Measurements from ENCODE around the gene STRN3. TPM values are rescaled to one million over a fixed set of nuclear protein-coding genes. Genes with fewer than 3 reads are reported as not detected.
"Not testable (repeated sequence)": the region's sequence is repeated elsewhere in the genome, so short reads cannot be mapped to it uniquely, and the experiment has no call there.

STRN3 gene
- total RNA-seq (27.1 TPM), polyA plus RNA-seq (1 to 10 TPM; 3.5 to 6.2 (median 4.0) TPM)

- Mint-ChIP-seq H3K36me3 (peaks cover 5% of the 10 kb centered on the region), H3K9me3 (no peaks in the 10 kb centered on the region), H3K27ac (peak within 1 kb of the TSS; percentile 95 to 98 (median 97)), H3K4me1 (peaks cover 41 to 61% (median 53%) of the 10 kb centered on the region in 4 donors), H3K27me3 (no peaks in the 10 kb centered on the region), H3K4me3 (peak within 1 kb of the TSS; percentile 97 to 99 (median 99))
- Histone ChIP-seq H3K4me3 (ENCODE audit: low read depth, low read length) (peak within 1 kb of the TSS; percentile 97), H3K9me3 (ENCODE audit: control insufficient read depth in 2 of 2, low read length in 2 of 2) (no peaks in the 10 kb centered on the region), H3K27me3 (ENCODE audit: control insufficient read depth, insufficient read depth, low read length) (no peaks in the 10 kb centered on the region), H3K36me3 (ENCODE audit: control insufficient read depth, insufficient read depth, low read length) (no peaks in the 10 kb centered on the region), H3K4me1 (ENCODE audit: control insufficient read depth, insufficient read depth, low read length, poor library complexity, severe bottlenecking) (peaks cover 24% of the 10 kb centered on the region), H3K27ac (ENCODE audit: insufficient read depth, low read length, poor library complexity, severe bottlenecking) (peak within 1 kb of the TSS; percentile 90)
- peak in 1 of 2 donors; percentile 0 for ATAC-seq (ENCODE audit: low read depth in 2 of 2)
- DNase-seq = no peak
Observed at GRCh38 chr14:31026077-31026449, at the start of gene STRN3. TSS of gene STRN3 (minus strand) at chr14:31026379. CDS start at chr14:31026185, 194 bp downstream.

GRCh38 chr14:31075144-31075543 is 49.0 kb upstream of the STRN3 start:
- H3K27me3 ChIP-seq (ENCODE audit: control insufficient read depth, insufficient read depth, low read length) = no peaks in the 10 kb centered on the region
- Mint-ChIP-seq H3K9me3 (peaks cover 0 to 5% (median 3%) of the 10 kb centered on the region in 7 donors), H3K4me3 (no peak overlapping the region), H3K4me1 (peaks cover 0 to 7% (median 2%) of the 10 kb centered on the region in 4 donors), H3K36me3 (peaks cover 30% of the 10 kb centered on the region), H3K27ac (peak overlapping the region in 1 of 3 donors; percentile 9), H3K27me3 (no peaks in the 10 kb centered on the region)
- ATAC-seq (ENCODE audit: low read depth in 2 of 2) (no peak), DNase-seq (no peak)
- H3K36me3 ChIP-seq (ENCODE audit: control insufficient read depth, insufficient read depth, low read length) = peaks cover 9% of the 10 kb centered on the region
- no peak overlapping the region for H3K4me3 ChIP-seq (ENCODE audit: low read depth, low read length)
- H3K4me1 ChIP-seq (ENCODE audit: control insufficient read depth, insufficient read depth, low read length, poor library complexity, severe bottlenecking) = no peaks in the 10 kb centered on the region
- no peak overlapping the region for H3K27ac ChIP-seq (ENCODE audit: insufficient read depth, low read length, poor library complexity, severe bottlenecking)
- H3K9me3 ChIP-seq (ENCODE audit: control insufficient read depth in 2 of 2, low read length in 2 of 2) = no peaks in the 10 kb centered on the region

- no peak overlapping the region for H3K4me3 ChIP-seq (ENCODE audit: low read depth, low read length)
- H3K27ac Mint-ChIP-seq = no peak overlapping the region
Observed at GRCh38 chr14:31071151-31071550, 45.0 kb upstream of the STRN3 start.

GRCh38 chr14:31070431-31070830 is 44.3 kb upstream of the STRN3 start:
- no peaks in the 10 kb centered on the region for H3K4me1 ChIP-seq (ENCODE audit: control insufficient read depth, insufficient read depth, low read length, poor library complexity, severe bottlenecking)
- no peaks in the 10 kb centered on the region for H3K9me3 ChIP-seq (ENCODE audit: control insufficient read depth in 2 of 2, low read length in 2 of 2)
- no peaks in the 10 kb centered on the region for H3K27me3 ChIP-seq (ENCODE audit: control insufficient read depth, insufficient read depth, low read length)
- Mint-ChIP-seq H3K27me3 (no peaks in the 10 kb centered on the region), H3K27ac (no peak overlapping the region), H3K36me3 (peaks cover 36% of the 10 kb centered on the region), H3K4me3 (no peak overlapping the region), H3K4me1 (peaks cover 0 to 13% (median 3%) of the 10 kb centered on the region in 4 donors), H3K9me3 (peaks cover 0 to 5% (median 2%) of the 10 kb centered on the region in 7 donors)
- H3K27ac ChIP-seq (ENCODE audit: insufficient read depth, low read length, poor library complexity, severe bottlenecking) = no peak overlapping the region
- DNase-seq (no peak), ATAC-seq (ENCODE audit: low read depth in 2 of 2) (no peak)
- no peak overlapping the region for H3K4me3 ChIP-seq (ENCODE audit: low read depth, low read length)
- H3K36me3 ChIP-seq (ENCODE audit: control insufficient read depth, insufficient read depth, low read length) = peaks cover 23% of the 10 kb centered on the region

More at GRCh38 chr14:31071151-31071550, 45.0 kb upstream of the STRN3 start:
- Mint-ChIP-seq H3K4me1 (peaks cover 0 to 10% (median 3%) of the 10 kb centered on the region in 4 donors), H3K4me3 (no peak overlapping the region), H3K36me3 (peaks cover 38% of the 10 kb centered on the region), H3K27me3 (no peaks in the 10 kb centered on the region), H3K9me3 (peaks cover 0 to 5% (median 2%) of the 10 kb centered on the region in 7 donors)
- Histone ChIP-seq H3K4me1 (ENCODE audit: control insufficient read depth, insufficient read depth, low read length, poor library complexity, severe bottlenecking) (no peaks in the 10 kb centered on the region), H3K9me3 (ENCODE audit: control insufficient read depth in 2 of 2, low read length in 2 of 2) (no peaks in the 10 kb centered on the region), H3K36me3 (ENCODE audit: control insufficient read depth, insufficient read depth, low read length) (peaks cover 22% of the 10 kb centered on the region), H3K27ac (ENCODE audit: insufficient read depth, low read length, poor library complexity, severe bottlenecking) (no peak overlapping the region), H3K27me3 (ENCODE audit: control insufficient read depth, insufficient read depth, low read length) (no peaks in the 10 kb centered on the region)
- ATAC-seq (ENCODE audit: low read depth in 2 of 2) = no peak
- DNase-seq = no peak

- DNase-seq (no peak), ATAC-seq (ENCODE audit: low read depth in 2 of 2) (no peak)
- Mint-ChIP-seq H3K4me1 (peaks cover 0 to 13% (median 1%) of the 10 kb centered on the region in 4 donors), H3K4me3 (no peak overlapping the region), H3K9me3 (no peaks in the 10 kb centered on the region), H3K36me3 (peaks cover 30% of the 10 kb centered on the region), H3K27me3 (no peaks in the 10 kb centered on the region), H3K27ac (no peak overlapping the region)
- H3K4me1 ChIP-seq (ENCODE audit: control insufficient read depth, insufficient read depth, low read length, poor library complexity, severe bottlenecking) = no peaks in the 10 kb centered on the region
- no peaks in the 10 kb centered on the region for H3K27me3 ChIP-seq (ENCODE audit: control insufficient read depth, insufficient read depth, low read length)
- no peak overlapping the region for H3K27ac ChIP-seq (ENCODE audit: insufficient read depth, low read length, poor library complexity, severe bottlenecking)
- no peaks in the 10 kb centered on the region for H3K9me3 ChIP-seq (ENCODE audit: control insufficient read depth in 2 of 2, low read length in 2 of 2)
- H3K4me3 ChIP-seq (ENCODE audit: low read depth, low read length) = no peak overlapping the region
- H3K36me3 ChIP-seq (ENCODE audit: control insufficient read depth, insufficient read depth, low read length) = peaks cover 20% of the 10 kb centered on the region
Observed at GRCh38 chr14:31069343-31069742, 43.2 kb upstream of the STRN3 start.

- Mint-ChIP-seq H3K9me3 (no peaks in the 10 kb centered on the region), H3K27me3 (no peaks in the 10 kb centered on the region), H3K36me3 (peaks cover 30% of the 10 kb centered on the region), H3K27ac (no peak overlapping the region), H3K4me1 (peaks cover 0 to 13% (median 1%) of the 10 kb centered on the region in 4 donors), H3K4me3 (no peak overlapping the region)
- ATAC-seq (ENCODE audit: low read depth in 2 of 2) (no peak), DNase-seq (no peak)
- H3K9me3 ChIP-seq (ENCODE audit: control insufficient read depth in 2 of 2, low read length in 2 of 2) = no peaks in the 10 kb centered on the region
- no peak overlapping the region for H3K27ac ChIP-seq (ENCODE audit: insufficient read depth, low read length, poor library complexity, severe bottlenecking)
- H3K4me3 ChIP-seq (ENCODE audit: low read depth, low read length) = no peak overlapping the region
- H3K27me3 ChIP-seq (ENCODE audit: control insufficient read depth, insufficient read depth, low read length) = no peaks in the 10 kb centered on the region
- peaks cover 18% of the 10 kb centered on the region for H3K36me3 ChIP-seq (ENCODE audit: control insufficient read depth, insufficient read depth, low read length)
- no peaks in the 10 kb centered on the region for H3K4me1 ChIP-seq (ENCODE audit: control insufficient read depth, insufficient read depth, low read length, poor library complexity, severe bottlenecking)
Observed at GRCh38 chr14:31068235-31068634, 42.1 kb upstream of the STRN3 start.

- H3K4me1 Mint-ChIP-seq = peaks cover 9 to 19% (median 11%) of the 10 kb centered on the region in 4 donors
- H3K36me3 Mint-ChIP-seq = peaks cover 14% of the 10 kb centered on the region
- not testable (repeated sequence) for H3K9me3 Mint-ChIP-seq; H3K27me3 ChIP-seq (ENCODE audit: control insufficient read depth, insufficient read depth, low read length); H3K27me3 Mint-ChIP-seq; H3K4me3 ChIP-seq (ENCODE audit: low read depth, low read length); DNase-seq; H3K36me3 ChIP-seq (ENCODE audit: control insufficient read depth, insufficient read depth, low read length); H3K27ac ChIP-seq (ENCODE audit: insufficient read depth, low read length, poor library complexity, severe bottlenecking); H3K9me3 ChIP-seq (ENCODE audit: control insufficient read depth in 2 of 2, low read length in 2 of 2); H3K4me3 Mint-ChIP-seq; ATAC-seq (ENCODE audit: low read depth in 2 of 2); H3K4me1 ChIP-seq (ENCODE audit: control insufficient read depth, insufficient read depth, low read length, poor library complexity, severe bottlenecking)
- peak overlapping the region in 1 of 3 donors; percentile 23 for H3K27ac Mint-ChIP-seq
Observed at GRCh38 chr14:31062908-31063307, 36.7 kb upstream of the STRN3 start.

- ATAC-seq (ENCODE audit: low read depth in 2 of 2) = no peak
- no peak for DNase-seq
- Histone ChIP-seq H3K27me3 (ENCODE audit: control insufficient read depth, insufficient read depth, low read length) (no peaks in the 10 kb centered on the region), H3K36me3 (ENCODE audit: control insufficient read depth, insufficient read depth, low read length) (no peaks in the 10 kb centered on the region), H3K4me1 (ENCODE audit: control insufficient read depth, insufficient read depth, low read length, poor library complexity, severe bottlenecking) (no peaks in the 10 kb centered on the region), H3K9me3 (ENCODE audit: control insufficient read depth in 2 of 2, low read length in 2 of 2) (no peaks in the 10 kb centered on the region), H3K27ac (ENCODE audit: insufficient read depth, low read length, poor library complexity, severe bottlenecking) (no peak overlapping the region), H3K4me3 (ENCODE audit: low read depth, low read length) (no peak overlapping the region)
- Mint-ChIP-seq H3K4me1 (peaks cover 12 to 16% (median 14%) of the 10 kb centered on the region in 4 donors), H3K36me3 (peaks cover 4% of the 10 kb centered on the region), H3K27me3 (no peaks in the 10 kb centered on the region), H3K4me3 (no peak overlapping the region), H3K9me3 (no peaks in the 10 kb centered on the region), H3K27ac (no peak overlapping the region)
Observed at GRCh38 chr14:31060253-31060875, 34.2 kb upstream of the STRN3 start.

Measured in CD4-positive, CD25-positive, alpha-beta regulatory T cell (primary cell).